ENCODE measurements around the gene ME1.

ME1 gene

GRCh38 chr6:83192871-83193746 is 237.7 kb downstream of the ME1 start, which contains the start of the genes PGM3 and RWDD2A (continued):
- TF ChIP-seq ZBTB49 (tag by site-specific recombination; IDR thresholded peaks at IDR 0.05; ENCODE audit: low read depth) = no peak
- TF ChIP-seq ZNF548 (tag by site-specific recombination; IDR thresholded peaks at IDR 0.05) = no peak
- no peak; the same call in 1 of the 2 replicates for TF ChIP-seq ZSCAN30 (tag by site-specific recombination; IDR thresholded peaks at IDR 0.05)
- peak; percentile 70 for TF ChIP-seq ZBTB11 (tag by site-specific recombination; conservative IDR thresholded peaks at IDR 0.05; ENCODE audit: low read depth)
- no peak for TF ChIP-seq HOXD13 (CRISPR knock-in tag; IDR thresholded peaks at IDR 0.05; ENCODE audit: borderline replicate concordance)
- no peak for TF ChIP-seq PRDM4 (tag by site-specific recombination; IDR thresholded peaks at IDR 0.05)
- 0 out of 2 replicates have a peak, but pooled peaks have one; percentile 8 for TF ChIP-seq ZNF585B (tag by site-specific recombination; IDR thresholded peaks at IDR 0.05)
- TF ChIP-seq PRDM2 (tag by site-specific recombination; IDR thresholded peaks at IDR 0.05; ENCODE audit: borderline replicate concordance) = no peak
- no peak for TF ChIP-seq TRIM28 (IDR thresholded peaks at IDR 0.05; ENCODE audit: borderline replicate concordance, low read length)
- TF ChIP-seq ZNF354C (tag by site-specific recombination; IDR thresholded peaks at IDR 0.05; ENCODE audit: borderline replicate concordance, low read depth) = no peak
- TF ChIP-seq ZIC2 (tag by site-specific recombination; IDR thresholded peaks at IDR 0.05) = peak; percentile 66; the same call in 1 of the 2 replicates
- no peak for TF ChIP-seq OVOL3 (tag by site-specific recombination; IDR thresholded peaks at IDR 0.05)
- no peak for TF ChIP-seq ZNF530 (tag by site-specific recombination; IDR thresholded peaks at IDR 0.05; ENCODE audit: low read depth)
- TF ChIP-seq ZXDB (tag by site-specific recombination; IDR thresholded peaks at IDR 0.05) = peak; percentile 92
- TF ChIP-seq ZNF366 (tag by site-specific recombination; conservative IDR thresholded peaks at IDR 0.05) = no peak
- TF ChIP-seq ZNF19 (tag by site-specific recombination; IDR thresholded peaks at IDR 0.05; ENCODE audit: low read depth) = no peak
- TF ChIP-seq KLF10 (tag by site-specific recombination; IDR thresholded peaks at IDR 0.05) = no peak
- 0 out of 2 replicates have a peak, but pooled peaks have one; percentile 34 for TF ChIP-seq ZNF792 (tag by site-specific recombination; IDR thresholded peaks at IDR 0.05)
- no peak for TF ChIP-seq ZNF18 (tag by site-specific recombination; IDR thresholded peaks at IDR 0.05)
- no peak for TF ChIP-seq ZNF645 (tag by site-specific recombination; IDR thresholded peaks at IDR 0.05)
- TF ChIP-seq ZNF184 (tag by site-specific recombination; IDR thresholded peaks at IDR 0.05) = no peak
